ENCODE measurements around the gene SERPINB3.
"Not testable (repeated sequence)": the region's sequence is repeated elsewhere in the genome, so short reads cannot be mapped to it uniquely, and the experiment has no call there.

DNA sequence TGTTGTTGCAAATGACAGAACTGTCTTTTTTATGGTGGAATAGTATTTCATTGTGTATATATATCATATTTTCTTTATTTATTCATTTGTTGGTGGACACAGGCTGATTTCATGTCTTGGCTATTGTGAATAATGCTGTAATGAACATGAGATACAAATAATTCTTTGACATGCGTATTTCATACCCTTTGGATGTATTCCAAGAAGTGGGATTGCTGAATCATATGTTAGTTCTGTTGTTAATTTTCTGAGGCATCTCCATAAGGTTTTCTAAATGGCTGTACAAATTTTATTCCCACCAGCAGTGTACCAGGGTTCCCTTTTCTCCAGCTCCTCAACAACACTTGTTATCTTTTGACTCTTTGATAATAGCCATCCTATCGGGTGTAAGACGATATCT, 11.4 kb downstream of the SERPINB3 start:
- not testable (repeated sequence) for TF ChIP-seq YY1 (IDR thresholded peaks at IDR 0.05; ENCODE audit: insufficient read depth, insufficient read length); ZNF274 (IDR thresholded peaks at IDR 0.05; ENCODE audit: low read depth, low read length); SUZ12 (IDR thresholded peaks at IDR 0.05; ENCODE audit: extremely low read depth, insufficient read depth, insufficient read length)

All from NT2/D1 (cell line).